ENCODE results near the gene CCT2.
"Not testable (repeated sequence)": the region's sequence is repeated elsewhere in the genome, so short reads cannot be mapped to it uniquely, and the experiment has no call there.

The CCT2 gene

GRCh38 chr12:69588527-69588926 is 3.3 kb downstream of the CCT2 start:
- DNase-seq (ENCODE audit: low spot score) = no peak

DNA sequence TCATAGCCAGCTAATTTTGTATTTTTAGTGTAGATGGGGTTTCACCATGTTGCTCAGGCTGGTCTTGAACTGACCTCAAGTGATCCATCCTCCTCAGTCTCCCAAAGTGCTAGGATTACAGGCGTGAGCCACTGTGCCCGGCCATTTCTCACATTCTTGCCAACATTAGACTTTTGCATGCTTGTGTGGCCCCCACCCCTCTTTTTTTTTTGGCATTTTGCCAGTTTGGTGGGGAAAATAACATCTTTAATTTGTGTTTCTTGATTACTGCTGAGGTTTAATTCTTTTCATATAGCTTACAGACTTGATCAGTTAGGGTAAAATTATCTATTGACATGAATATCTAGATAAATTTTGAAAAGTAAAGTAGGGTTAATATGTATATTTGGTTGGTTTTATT is 3.8 kb downstream of the CCT2 start:
- DNase-seq (ENCODE audit: low spot score) = no peak

DNA sequence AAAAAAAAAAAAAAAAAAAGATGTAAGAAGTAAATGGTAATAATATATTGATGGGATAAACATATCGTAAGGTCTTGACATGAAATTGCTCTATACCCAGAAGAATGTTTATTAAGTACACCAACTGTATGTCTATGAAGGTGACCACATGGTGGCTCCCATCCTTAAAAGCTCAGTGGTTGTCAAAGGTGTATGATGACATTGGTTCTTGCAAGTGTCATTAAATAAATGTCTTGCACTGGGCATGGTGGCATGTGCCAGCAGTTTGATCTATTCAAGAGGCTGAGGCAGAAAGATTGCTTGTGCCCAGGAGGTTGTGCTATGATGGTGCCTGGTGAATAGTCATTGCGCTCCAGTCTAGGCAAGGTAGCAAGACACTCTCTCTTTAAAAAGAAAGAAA is 10.4 kb downstream of the CCT2 start:
- no peak for DNase-seq (ENCODE audit: low spot score)

DNA sequence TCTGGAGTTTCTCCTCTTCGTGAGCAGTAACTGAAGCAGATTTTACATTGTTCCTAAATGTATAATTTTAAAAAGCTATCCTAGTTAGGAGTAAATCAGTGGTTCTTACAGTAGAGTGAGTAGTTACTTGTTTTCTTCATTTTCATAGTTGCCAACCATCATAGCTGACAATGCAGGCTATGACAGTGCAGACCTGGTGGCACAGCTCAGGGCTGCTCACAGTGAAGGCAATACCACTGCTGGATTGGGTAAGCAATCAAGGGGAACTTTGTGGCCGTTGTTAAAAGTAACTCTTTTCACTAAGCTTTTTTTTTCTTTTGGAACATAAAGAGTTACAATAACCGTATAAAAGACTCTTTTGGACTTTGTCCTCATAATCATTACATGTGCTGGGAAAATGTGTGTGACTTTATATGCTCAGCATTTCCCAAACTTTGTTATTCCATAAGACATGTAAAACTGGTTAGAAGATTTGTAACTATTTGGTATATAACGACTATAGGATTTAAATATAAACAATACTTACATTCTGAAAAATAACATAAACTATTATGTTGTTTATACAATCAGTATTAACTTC is 13.0 kb downstream of the CCT2 start:
- no peak for DNase-seq (ENCODE audit: low spot score)

DNA sequence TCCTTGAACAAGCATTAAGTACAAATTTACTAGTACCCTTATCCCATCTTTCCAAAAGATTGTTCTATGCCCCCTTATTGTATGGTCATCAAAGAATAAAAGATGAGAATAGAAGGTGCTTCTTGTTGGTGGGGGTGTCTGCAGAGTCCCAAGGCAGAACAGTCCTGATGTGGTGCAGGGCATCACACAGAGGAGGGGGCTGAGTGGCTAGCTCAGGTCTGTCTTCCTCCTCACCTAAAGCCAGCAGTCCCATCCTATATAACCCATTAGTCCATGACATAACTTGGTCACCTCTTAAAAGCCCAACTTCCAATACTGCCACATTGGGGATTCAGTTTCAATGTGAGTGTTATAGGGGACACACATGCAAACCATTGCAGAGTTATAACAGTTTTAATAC is 15.5 kb downstream of the CCT2 start:
- no peak for DNase-seq (ENCODE audit: low spot score)

- DNase-seq (ENCODE audit: low spot score) = no peak
These were observed 16.9 kb downstream of the CCT2 start for GRCh38 chr12:69601962-69602685.

- DNase-seq (ENCODE audit: low spot score) = no peak
These were observed 17.7 kb downstream of the CCT2 start for GRCh38 chr12:69602954-69603353.

GRCh38 chr12:69603556-69603955 is 18.3 kb downstream of the CCT2 start:
- DNase-seq (ENCODE audit: low spot score) = not testable (repeated sequence)

- not testable (repeated sequence) for DNase-seq (ENCODE audit: low spot score)
These were observed 19.0 kb downstream of the CCT2 start for GRCh38 chr12:69604275-69604674.

GRCh38 chr12:69608114-69608513 is 22.9 kb downstream of the CCT2 start:
- DNase-seq (ENCODE audit: low spot score) = no peak

GRCh38 chr12:69610126-69610525 is 24.9 kb downstream of the CCT2 start:
- DNase-seq (ENCODE audit: low spot score) = no peak

GRCh38 chr12:69610729-69611128 is 25.5 kb downstream of the CCT2 start, which contains the start of gene LRRC10:
Gene LRRC10, minus strand, starts transcription at chr12:69610907. Its CDS starts 69 bp downstream, at chr12:69610838.
- DNase-seq (ENCODE audit: low spot score) = no peak

GRCh38 chr12:69613351-69613750 is 28.1 kb downstream of the CCT2 start:
- DNase-seq (ENCODE audit: low spot score) = no peak

GRCh38 chr12:69616025-69616424 is 30.8 kb downstream of the CCT2 start:
- no peak for DNase-seq (ENCODE audit: low spot score)

- no peak for DNase-seq (ENCODE audit: low spot score)
These were observed 33.8 kb downstream of the CCT2 start for GRCh38 chr12:69619050-69619449.

- no peak for DNase-seq (ENCODE audit: low spot score)
These were observed 34.8 kb downstream of the CCT2 start for GRCh38 chr12:69620077-69620476.

DNA sequence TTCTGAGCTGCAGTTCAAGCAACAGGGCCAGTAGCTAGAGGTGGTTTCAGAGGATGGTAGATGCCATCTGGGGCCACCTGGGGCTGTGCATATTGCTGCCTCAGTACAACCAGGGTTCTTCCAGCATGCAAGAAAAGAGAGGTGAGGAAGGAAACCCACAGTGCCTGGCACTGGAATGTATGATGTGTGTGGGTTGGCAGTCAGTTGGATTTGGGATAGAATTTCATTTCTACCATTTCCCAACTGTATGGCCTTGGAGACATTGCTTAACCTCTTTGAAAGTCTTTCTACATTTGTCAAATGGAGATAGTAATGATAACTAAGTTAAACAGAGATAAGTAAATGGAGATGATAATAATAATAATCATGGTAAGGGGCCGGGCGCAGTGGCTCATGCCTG is 35.7 kb downstream of the CCT2 start:
- no peak for DNase-seq (ENCODE audit: low spot score)

DNA sequence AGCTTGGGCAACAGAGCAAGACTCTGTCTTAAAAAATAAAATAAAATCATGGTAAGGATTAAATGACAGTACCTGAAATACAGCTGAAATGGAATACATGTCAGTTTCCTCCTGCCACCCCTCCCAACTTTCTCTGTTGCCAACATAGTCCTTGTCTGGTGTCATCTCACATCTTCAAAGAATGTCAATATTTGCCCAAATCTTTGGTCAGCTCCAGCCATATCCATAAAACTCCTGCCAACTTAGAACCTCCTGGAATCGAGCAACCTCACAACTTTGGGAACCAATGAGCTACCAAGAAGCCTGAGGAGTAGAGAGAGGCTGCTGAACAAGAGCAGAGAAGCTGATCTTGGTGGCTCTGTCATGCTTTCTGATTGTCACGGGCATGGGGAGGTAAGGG is 36.3 kb downstream of the CCT2 start:
- DNase-seq (ENCODE audit: low spot score) = no peak

GRCh38 chr12:69623970-69624369 is 38.7 kb downstream of the CCT2 start:
- no peak for DNase-seq (ENCODE audit: low spot score)

DNA sequence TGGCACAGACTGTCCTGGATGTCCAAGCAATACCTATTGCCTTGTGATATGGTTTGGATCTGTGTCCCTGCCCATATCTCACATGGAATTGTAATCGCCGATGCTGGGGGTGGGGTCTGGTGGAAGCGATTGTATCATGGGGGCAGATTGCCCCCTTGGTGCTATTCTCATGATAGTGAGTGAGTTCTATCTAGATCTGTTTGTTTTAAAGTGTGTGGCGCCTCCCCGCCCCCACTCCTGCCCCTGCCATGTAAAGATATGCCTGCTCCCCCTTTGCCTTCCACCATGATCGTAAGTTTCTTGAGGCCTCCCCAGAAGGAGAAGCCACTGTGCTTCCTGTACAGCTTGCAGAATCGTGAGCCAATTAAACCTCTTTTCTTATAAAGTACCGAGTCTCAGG is 42.2 kb downstream of the CCT2 start:
- DNase-seq (ENCODE audit: low spot score) = no peak

DNA sequence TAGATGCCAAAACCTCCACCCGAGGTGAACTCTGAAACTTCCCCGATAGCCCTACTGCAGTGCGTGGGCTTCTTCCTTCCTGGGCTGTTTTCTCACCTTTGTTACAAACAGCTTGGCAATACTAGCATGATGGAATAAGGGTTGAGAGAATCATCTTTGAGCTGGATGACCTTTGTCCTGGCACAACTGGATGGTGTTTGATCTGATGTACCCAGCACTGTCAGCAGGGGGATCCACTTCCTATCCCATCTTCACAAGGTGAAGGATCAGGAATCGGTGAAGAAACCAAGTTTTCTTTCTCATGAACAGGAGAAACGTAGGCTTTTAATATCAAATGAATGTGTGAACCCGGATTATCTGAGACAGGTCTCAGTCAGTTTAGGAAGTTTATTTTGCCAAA is 44.9 kb downstream of the CCT2 start:
- peak; percentile 30 for DNase-seq (ENCODE audit: low spot score)

DNA sequence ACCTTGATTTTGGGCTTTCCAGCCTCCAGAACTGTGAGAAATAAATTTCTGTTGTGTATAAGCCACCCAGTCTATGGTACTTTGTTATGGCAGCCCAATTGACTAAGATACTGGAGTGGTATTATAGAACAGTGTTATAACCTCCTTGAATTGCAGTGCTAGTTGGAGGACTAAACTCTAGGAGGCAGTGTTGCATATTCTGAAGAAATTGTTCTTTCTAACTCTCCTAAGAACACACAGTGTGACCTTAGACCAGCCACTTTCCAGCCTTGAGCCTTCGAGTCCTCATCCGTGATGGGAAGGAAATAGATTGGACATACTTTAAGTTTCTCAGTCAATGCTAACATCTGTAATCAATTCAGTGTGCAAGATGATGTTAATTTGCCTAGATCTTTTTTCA is 47.8 kb downstream of the CCT2 start:
- no peak for DNase-seq (ENCODE audit: low spot score)

- DNase-seq (ENCODE audit: low spot score) = peak; percentile 91
These were observed 54.2 kb downstream of the CCT2 start for GRCh38 chr12:69639400-69640016.

DNA sequence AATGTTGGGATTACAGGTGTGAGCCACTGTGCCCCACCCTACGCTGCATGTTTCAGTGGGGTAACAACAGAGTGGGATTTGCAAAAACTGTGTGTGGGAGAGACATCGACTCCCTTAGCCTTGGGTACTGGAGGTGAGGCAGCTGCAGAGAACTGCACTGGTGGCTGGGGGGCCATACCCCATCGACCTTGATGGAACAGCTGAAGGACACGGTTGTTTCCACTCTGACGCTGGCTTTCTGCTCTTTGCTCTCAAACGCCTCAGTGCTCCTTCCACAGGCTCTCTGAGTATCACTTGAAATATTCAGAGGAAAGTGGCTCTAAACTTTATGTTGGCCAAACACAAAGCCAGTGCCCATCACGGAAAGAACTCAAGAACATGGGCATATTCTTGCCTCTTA is 56.3 kb downstream of the CCT2 start:
- no peak for DNase-seq (ENCODE audit: low spot score)
